Mucosa of descending colon (tissue), 3 donors: ENCODE results near the gene PKP1. TPM values are rescaled to one million over a fixed set of nuclear protein-coding genes. Genes with fewer than 3 reads are reported as not detected.
"Not testable (repeated sequence)": the region's sequence is repeated elsewhere in the genome, so short reads cannot be mapped to it uniquely, and the experiment has no call there.

Experiments
- ATAC-seq: fragments of 200-7000 bp; cut with Tn5 transposase; one replicate; pipeline ENCODE4 v1.9.1; 2020; ENCODE audit warnings: mild to moderate bottlenecking, moderate library complexity
- DNase-seq, 3 donors: peaks; one replicate each; pipeline ENCODE4 v3.0.0-alpha.2; 2020
- H3K36me3 ChIP-seq: fragments of 200-600 bp; one replicate; pipeline ENCODE4 v1.8.0; 2021; ENCODE audit warnings: low read depth, mild to moderate bottlenecking
- H3K4me1 ChIP-seq: fragments of 200-600 bp; one replicate; pipeline ENCODE4 v1.8.0; 2021; ENCODE audit warnings: low read depth, mild to moderate bottlenecking
- H3K4me3 ChIP-seq: fragments of 200-600 bp; one replicate; pipeline ENCODE4 v1.8.0; 2021; ENCODE audit warnings: mild to moderate bottlenecking
- H3K9me3 ChIP-seq: fragments of 200-600 bp; one replicate; pipeline ENCODE4 v1.8.0; 2021; ENCODE audit warnings: mild to moderate bottlenecking
- intact Hi-C, 2 donors: fragments of 100-400 bp; cut with DNase I in 1 of 2; cut with micrococcal nuclease in 1 of 2; formaldehyde crosslinking; loops; one replicate each; pipeline versions ENCODE4 v1.11.0 to v1.11.1; 2022; cut with DNase I, micrococcal nuclease
- long read RNA-seq, 2 donors: library from polyadenylated mRNA; unstranded; transcript quantifications; one replicate each; pipeline ENCODE4 v2.0.0, GENCODE V29; 2019 to 2021
- total RNA-seq, 3 donors: library from RNA; stranded (reverse); fragmentation: NEBNext Ultra II Directional in 2 of 3; extraction: Animal tissue kit (Norgen Biotek cat#: 25700) in 2 of 3; gene quantifications; one replicate each; pipeline versions ENCODE4 v1.2.1 to v1.2.4, GENCODE V29; 2021 to 2023
- TF ChIP-seq, protein P1 (sequence below): fragments of 200-600 bp; IDR thresholded peaks from one replicate; pipeline ENCODE4 v1.8.0; 2022; ENCODE audit warnings: antibody characterized with exemption, mild to moderate bottlenecking
- donor health status: DM: no; HTN: no; CAD: no; lungs with moderate emphysema.
- donor health status: DM: no; HTN: no; CAD: no.
- donor health status: DM: no; HTN: yes; CAD: no.

Gene PKP1, protein sequence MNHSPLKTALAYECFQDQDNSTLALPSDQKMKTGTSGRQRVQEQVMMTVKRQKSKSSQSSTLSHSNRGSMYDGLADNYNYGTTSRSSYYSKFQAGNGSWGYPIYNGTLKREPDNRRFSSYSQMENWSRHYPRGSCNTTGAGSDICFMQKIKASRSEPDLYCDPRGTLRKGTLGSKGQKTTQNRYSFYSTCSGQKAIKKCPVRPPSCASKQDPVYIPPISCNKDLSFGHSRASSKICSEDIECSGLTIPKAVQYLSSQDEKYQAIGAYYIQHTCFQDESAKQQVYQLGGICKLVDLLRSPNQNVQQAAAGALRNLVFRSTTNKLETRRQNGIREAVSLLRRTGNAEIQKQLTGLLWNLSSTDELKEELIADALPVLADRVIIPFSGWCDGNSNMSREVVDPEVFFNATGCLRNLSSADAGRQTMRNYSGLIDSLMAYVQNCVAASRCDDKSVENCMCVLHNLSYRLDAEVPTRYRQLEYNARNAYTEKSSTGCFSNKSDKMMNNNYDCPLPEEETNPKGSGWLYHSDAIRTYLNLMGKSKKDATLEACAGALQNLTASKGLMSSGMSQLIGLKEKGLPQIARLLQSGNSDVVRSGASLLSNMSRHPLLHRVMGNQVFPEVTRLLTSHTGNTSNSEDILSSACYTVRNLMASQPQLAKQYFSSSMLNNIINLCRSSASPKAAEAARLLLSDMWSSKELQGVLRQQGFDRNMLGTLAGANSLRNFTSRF
- under 1 TPM in 2 of 3 donors, not detected in 1; 0.27 to 0.41 TPM for total RNA-seq
- long read RNA-seq, donor 1 = 0 reads
- long read RNA-seq, donor 2 = 0 reads

DNA sequence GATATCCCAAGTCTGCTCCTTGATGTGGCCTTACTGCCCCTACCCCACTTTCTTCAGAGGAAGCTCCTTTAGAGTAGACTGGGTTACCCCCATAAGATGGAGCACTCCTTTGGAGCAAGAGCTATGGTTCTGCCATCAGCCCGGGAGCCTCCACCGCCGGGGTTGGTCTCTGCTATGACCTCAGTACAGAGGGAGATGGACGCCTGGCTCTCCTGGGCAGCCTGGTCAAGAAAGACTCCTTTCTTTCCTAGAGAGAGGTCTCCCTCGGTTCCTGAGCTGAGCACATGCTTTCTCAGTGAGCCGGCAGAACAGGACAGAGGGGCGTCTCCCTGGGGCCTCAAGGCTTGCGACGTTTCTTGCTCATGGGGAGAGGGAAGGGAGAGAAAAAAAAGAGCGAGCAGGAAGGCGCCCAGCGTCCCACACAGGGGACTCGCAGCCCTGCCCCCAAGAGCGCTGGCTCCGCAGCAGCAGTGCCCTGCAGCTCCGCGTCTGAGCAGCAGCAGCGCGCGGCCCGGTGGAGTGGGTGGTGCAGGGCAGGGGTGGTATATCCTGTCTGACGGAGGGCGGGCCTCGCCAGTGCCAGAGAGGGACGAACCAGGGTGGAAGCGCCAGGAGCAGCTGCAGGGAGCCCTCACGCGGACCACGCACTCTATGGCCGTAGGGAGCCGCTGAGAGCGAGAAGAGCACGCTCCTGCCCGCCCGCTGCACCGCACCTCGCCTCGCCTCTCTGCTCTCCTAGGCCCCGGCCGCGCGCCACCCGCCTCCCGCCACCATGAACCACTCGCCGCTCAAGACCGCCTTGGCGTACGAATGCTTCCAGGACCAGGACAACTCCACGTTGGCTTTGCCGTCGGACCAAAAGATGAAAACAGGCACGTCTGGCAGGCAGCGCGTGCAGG, at the start of gene PKP1:
PKP1 (plus strand) TSS at position 576 of the 899 bp plus-strand sequence; CDS start at position 773, 197 bp downstream.
- intact Hi-C loops = no loop called here

GRCh38 chr1:201239646-201240045, 43.7 kb upstream of the PKP1 start:
- H3K4me3 ChIP-seq, H3K9me3 ChIP-seq, H3K36me3 ChIP-seq, ATAC-seq, intact Hi-C loops, DNase-seq, H3K4me1 ChIP-seq: not testable (repeated sequence)

More for the DNA sequence above, at the start of gene PKP1:
- H3K36me3 ChIP-seq = no peaks in the 10 kb centered on the region
- peaks cover 10% of the 10 kb centered on the region for H3K4me1 ChIP-seq
- DNase-seq (peak; percentile 54 to 73 (median 60)), ATAC-seq (peak; percentile 83)
- TF ChIP-seq, protein P1, sequence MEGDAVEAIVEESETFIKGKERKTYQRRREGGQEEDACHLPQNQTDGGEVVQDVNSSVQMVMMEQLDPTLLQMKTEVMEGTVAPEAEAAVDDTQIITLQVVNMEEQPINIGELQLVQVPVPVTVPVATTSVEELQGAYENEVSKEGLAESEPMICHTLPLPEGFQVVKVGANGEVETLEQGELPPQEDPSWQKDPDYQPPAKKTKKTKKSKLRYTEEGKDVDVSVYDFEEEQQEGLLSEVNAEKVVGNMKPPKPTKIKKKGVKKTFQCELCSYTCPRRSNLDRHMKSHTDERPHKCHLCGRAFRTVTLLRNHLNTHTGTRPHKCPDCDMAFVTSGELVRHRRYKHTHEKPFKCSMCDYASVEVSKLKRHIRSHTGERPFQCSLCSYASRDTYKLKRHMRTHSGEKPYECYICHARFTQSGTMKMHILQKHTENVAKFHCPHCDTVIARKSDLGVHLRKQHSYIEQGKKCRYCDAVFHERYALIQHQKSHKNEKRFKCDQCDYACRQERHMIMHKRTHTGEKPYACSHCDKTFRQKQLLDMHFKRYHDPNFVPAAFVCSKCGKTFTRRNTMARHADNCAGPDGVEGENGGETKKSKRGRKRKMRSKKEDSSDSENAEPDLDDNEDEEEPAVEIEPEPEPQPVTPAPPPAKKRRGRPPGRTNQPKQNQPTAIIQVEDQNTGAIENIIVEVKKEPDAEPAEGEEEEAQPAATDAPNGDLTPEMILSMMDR = no peak
- no peak within 1 kb of the TSS for H3K4me3 ChIP-seq
- H3K9me3 ChIP-seq = no peaks in the 10 kb centered on the region

DNA sequence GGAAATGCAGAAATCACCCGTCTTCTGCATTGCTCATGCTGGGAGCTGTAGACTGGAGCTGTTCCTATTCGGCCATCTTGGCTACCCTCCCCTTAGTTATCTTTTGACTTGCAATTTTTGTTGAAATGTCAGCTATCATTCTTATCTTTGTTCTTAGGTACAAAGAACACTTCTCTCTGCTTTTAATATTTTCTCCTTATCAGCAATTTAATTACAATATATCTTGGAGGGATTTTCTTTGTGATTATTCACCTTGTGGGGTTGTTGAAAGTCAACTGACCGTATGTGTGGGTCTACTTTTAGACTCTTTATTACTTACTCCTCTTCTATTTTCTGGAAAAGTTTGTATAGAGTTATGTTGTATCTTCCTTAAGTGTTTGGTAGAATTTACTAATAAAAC, 43.1 kb upstream of the PKP1 start:
- intact Hi-C loops = no loop called here
- no peak for DNase-seq
- no peak for ATAC-seq
- TF ChIP-seq, protein P1 = no peak
- Histone ChIP-seq H3K4me3 (no peak overlapping the region), H3K9me3 (no peaks in the 10 kb centered on the region), H3K4me1 (no peaks in the 10 kb centered on the region), H3K36me3 (no peaks in the 10 kb centered on the region)

GRCh38 chr1:201241736-201242135, 41.6 kb upstream of the PKP1 start:
- no peaks in the 10 kb centered on the region for H3K4me1 ChIP-seq

DNA sequence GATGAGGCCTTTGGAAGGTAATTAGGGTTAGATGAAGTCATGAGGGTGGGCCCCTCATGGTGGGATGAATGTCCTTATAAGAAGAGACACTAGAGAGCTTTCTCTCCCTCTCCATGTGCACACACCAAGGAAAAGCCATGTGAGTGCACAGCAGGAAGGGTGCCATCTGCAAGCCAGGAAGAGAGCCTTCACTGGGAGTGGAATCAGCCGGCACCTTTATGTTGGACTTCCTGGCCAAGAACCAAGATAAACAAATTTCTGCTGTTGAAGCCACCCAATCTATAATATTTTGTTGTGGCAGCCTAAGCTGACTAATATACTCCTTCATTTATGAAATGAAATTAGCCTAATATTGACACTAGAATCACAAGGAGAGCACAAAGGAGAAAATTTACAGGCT, 38.2 kb upstream of the PKP1 start:
- H3K36me3 ChIP-seq = no peaks in the 10 kb centered on the region
- no peaks in the 10 kb centered on the region for H3K4me1 ChIP-seq
- peak; percentile 59 for ATAC-seq
- H3K4me3 ChIP-seq = no peak overlapping the region
- intact Hi-C loops = no loop called here
- DNase-seq = peak in 1 of 3 donors; percentile 24
- TF ChIP-seq, protein P1 = no peak
- H3K9me3 ChIP-seq = no peaks in the 10 kb centered on the region

More at GRCh38 chr1:201241736-201242135, 41.6 kb upstream of the PKP1 start:
- Histone ChIP-seq H3K4me3 (no peak overlapping the region), H3K36me3 (no peaks in the 10 kb centered on the region), H3K9me3 (no peaks in the 10 kb centered on the region)
- DNase-seq (no peak), ATAC-seq (no peak)
- TF ChIP-seq, protein P1 = no peak
- intact Hi-C loops = no loop called here
